Adipose tissue (tissue), 3 donors: Measurements from ENCODE around the gene TOR3A. TPM values are rescaled to one million over a fixed set of nuclear protein-coding genes. Genes with fewer than 3 reads are reported as not detected.

Source experiments
- H3K27ac ChIP-seq: one replicate; pipeline ENCODE4 v1.5.1; 2013; ENCODE audit warnings: low read depth, low read length
- WGBS, 3 donors: extraction: QIAGEN DNeasy Blood & Tissue Kit; methylation state at CpG; one replicate each; pipeline ENCODE4 v1.1.7; 2013; 5-methylcytosine and 5-hydroxymethylcytosine counted together
- polyA plus RNA-seq, 3 donors: library from polyadenylated mRNA; stranded (reverse); fragments of 200-250 nt; gene quantifications; one replicate each; pipeline ENCODE4 v1.2.3, GENCODE V29; 2013
- donor health status: healthy with polysubstance abuse.
- donor health status: Bipolar disorder and iron deficiency.
- donor health status: healthy.

Gene TOR3A
- polyA plus RNA-seq, 3 donors: 12.5 to 31.8 (median 23.7) TPM

DNA sequence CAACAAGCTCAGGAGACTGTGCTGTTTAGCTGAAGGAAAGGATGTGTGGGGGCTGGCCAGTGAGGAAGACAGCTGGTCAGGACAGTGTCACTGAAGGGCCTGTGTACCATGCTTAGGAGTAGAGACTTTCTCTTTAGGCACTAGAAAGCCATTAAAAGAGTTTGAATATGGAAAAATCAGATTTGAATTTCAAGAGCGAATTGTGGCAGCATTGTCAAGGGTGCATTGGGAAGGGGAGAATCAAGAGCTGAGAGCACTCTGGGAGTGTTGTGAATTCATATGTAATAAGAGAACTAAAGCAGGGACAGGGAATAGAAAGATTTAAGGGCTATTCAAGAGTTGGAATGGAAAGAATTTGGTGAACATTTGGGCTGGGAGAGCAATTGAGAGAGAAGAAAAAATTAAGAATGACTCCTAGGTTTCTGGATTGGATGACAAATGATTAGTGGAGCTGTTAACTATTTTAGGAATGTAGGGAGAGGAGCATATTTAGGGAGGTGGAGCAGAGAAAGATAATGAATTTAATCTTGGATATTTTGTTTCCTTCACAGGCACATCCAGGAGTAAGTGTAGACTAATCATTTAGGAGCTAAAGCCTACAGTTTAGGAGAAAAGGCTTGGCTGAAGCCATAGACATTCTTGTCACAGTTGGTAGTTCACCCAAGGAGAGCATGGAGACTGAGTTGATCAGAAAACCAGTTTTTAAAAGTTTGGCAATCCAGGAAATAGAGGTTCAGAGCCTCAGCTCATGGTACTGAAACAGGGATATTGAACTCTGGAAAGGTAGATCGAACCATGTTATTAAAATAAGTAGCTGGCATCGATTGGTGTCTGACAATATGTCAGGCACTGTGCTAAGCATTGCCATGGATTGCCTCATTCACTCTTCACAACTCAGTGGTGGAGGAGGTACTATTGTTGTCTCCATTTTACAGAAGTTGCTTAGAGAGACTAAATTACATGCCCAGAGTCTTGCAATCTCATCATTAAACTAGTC, 23.1 kb upstream of the TOR3A start:
- WGBS, 3 donors: 88 to 94% (median 93%) methylated on average over 3 of the region's 3 CpGs
- no peak overlapping the region for H3K27ac ChIP-seq

DNA sequence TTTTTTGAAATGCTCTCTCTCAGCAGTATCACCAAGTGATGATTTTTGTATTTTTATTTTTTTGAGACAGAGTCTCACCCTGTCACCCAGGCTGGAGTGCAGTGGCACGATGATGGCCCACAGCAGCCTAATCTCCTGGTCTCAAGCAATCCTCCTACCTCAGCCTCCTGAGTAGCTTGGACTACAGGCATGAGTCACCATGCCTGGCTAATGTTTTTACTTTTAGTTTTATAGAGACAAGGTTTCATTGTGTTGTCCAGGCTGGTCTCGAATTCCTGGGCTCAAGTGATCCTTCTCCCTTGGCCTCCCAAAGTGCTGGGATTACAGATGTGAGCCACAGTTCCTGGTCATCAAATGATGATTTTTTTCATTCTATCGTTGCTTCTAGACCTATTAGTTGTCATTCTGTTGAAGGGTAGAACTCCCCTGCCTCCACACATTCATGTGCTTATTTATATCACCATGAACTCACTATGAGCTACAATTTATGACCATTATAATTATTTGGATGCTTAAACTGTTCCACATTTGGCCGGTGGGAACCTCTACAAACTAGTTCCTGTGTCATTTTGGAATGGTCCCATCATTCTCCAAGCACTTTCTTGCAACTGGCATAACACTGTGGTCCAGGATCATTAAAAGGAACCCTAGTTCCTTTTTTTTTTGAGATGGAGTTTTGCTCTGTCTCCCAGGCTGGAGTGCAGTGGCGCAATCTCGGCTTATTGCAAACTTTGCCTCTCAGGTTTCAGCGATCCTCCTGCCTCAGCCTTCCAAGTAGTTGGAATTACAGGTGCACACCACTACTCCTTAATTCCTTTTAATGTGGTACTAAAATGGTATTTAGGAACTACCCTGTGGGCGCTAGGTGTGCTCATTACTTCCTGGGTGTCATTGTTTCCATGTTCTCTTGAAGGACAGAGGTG, 20.2 kb upstream of the TOR3A start:
- H3K27ac ChIP-seq: no peak overlapping the region
- 89 to 96% (median 94%) methylated on average over 8 of the region's 8 CpGs for WGBS, 3 donors

DNA sequence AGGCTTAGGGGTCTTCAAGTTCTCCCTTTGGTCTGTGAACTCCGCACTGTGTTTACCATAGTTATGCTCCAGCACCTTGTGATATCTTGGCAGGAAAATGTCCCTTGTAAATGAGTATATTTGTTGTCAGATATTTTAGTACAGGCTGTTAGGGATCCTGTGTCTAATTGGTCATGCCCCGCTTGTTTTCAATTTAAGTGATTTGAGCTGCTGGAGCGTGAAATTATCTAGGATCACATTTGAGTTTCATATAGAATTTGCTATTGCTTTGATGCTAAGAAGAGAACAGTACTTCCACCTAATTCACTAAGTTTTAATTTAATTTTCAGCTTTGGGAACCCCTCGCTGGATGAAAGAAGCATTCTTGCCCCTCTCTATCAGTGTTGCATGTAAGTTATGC, 15.4 kb upstream of the TOR3A start:
- H3K27ac ChIP-seq: no peak overlapping the region
- WGBS, 3 donors: 94 to 98% (median 95%) methylated on average over 4 of the region's 4 CpGs

DNA sequence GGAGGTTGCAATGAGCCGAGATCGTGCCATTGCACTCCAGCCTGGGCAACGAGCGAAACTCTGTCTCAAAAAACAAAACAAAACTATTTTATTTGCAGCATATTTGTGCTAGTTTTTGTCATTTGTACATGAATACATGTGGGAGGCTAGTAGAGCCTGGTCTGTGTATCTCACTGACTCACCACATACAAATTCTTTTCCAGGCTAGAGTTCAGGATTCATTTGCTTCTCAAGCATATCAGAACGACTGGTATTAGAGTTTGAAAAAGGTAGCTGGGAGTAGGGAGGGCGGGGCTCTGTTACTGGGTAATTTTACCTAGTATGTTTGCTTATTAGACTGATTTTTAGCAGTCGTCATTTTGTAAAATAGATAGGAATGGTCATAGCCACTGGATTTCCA, 4.5 kb upstream of the TOR3A start:
- no peak overlapping the region for H3K27ac ChIP-seq
- 74 to 84% (median 81%) methylated on average over 7 of the region's 7 CpGs for WGBS, 3 donors

DNA sequence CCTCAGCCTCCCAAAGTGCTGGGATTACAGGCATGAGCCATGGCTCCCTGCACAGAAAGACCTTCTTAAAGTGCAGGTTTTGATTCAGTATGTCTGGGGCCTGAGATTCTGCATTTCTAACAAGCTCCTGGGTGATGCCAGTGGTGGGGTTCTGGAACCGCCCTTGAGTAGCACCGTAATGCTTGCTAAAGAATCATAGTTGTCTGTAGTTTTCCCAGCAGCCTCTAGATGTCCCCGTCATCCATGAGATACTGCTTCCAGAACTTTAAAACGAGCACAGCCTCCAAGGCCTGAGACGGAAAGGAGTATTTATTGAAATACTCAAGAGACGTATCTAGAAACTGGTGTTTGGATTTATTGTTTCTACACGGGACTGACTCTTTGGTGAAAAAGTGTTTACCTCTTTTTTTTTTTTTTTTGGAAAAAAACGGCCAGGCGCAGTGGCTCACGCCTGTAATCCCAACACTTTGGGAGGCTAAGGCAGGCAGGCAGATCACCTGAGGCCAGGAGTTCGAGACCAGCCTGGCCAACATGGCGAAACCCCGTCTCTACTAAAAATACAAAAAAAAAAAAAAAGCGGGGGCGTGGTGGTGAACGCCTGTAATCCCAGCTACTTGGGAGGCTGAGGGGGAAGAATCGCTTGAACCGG, 2.6 kb upstream of the TOR3A start:
- no peak overlapping the region for H3K27ac ChIP-seq
- 45 to 53% (median 53%) methylated on average over 17 to 18 of the region's 18 CpGs for WGBS, 3 donors

DNA sequence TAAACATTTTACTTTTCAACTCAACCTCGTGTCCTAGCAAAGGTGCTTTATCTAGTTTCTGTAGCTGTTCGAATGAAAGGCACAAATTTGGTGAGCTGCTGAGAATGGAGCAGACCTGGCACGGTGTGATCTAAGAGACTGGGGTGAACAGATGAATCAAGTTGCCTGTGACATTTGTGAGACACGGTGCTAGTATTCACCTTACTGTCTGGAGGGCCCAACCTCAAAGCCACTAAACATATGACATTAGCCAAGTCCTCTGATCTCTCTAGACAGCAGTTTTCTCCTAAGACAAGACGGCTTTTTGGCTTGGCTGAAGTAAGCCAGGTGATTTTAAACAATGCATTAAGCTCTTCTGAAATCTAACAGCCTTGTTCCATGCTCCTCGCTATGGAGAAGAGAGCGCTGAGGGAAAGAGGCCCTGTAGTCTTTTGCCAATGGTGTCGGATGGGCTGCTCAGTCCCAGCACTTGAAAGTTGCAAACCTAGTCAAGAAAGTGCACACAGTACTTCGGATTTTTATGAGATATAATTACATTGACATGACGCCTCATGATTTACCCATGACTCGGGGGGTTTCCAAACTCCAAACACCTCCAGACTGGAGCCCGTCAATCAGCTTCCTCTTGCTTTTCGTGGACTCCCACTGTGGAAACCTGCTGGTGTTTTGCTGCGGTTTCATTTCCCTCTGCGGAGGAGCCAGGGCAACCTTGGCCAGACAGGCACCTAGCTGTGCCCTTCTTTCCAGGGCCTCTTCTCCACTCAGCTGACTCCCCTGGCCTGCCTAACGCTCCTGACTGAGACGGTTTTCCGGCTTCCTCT, 794 bp upstream of the TOR3A start:
- 26 to 40% (median 36%) methylated on average over 18 of the region's 18 CpGs for WGBS, 3 donors

DNA sequence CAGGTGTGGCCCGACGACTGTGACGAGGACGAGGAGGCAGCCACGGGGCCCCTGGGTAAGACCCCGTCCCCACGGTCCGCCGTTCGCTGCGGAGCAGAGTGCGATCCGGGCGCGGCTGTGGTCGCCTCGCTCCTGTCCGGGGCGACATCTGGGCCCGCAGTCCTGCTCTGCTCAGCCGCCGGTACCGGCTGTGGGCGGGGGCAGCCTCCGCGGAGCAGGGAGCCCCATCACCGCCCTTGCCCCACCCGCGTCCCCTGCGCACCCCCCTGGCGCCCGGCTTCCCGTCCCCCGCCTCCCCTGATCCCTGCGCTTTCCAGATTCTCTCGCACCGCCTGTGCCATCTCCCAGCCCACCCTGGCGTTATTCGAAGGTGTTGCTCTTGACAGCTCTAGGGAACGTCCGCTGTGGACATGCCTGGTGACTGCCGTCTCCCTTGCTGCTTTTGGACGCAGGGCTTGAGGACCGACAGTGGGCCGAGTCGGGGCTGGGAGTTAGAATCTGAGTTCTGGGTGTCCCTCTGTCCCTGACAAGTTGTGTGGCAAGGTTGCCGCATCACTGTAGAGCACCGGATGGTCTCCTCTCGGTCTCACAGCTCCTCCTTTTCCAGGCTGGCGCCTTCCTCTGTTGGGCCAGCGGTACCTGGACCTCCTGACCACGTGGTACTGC, 596 bp downstream of the TOR3A start:
- WGBS, 3 donors: 0 to 1% (median 0%) methylated on average over 38 to 52 of the region's 52 CpGs
- no peak overlapping the region for H3K27ac ChIP-seq

More for the DNA sequence above, 794 bp upstream of the TOR3A start:
- no peak overlapping the region for H3K27ac ChIP-seq

DNA sequence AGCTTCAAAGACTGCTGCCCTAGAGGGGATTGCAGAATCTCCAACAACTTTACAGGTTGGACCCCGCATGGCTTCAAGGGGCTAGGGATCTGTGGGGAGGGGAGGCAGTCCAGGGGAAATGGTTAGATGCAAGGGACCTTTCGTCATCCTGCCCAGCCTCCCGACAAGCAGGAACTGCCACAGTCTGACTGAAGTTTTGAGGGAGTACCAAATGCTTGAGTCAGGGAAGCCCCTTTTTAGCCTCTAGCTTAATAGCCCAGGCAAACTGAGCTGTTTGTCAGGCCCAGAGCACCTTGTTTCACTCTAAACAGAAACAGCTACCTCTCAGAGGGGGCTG, 1.1 kb downstream of the TOR3A start:
- WGBS, 3 donors: 2 to 5% (median 5%) methylated on average over 3 of the region's 3 CpGs
- H3K27ac ChIP-seq: no peak overlapping the region

DNA sequence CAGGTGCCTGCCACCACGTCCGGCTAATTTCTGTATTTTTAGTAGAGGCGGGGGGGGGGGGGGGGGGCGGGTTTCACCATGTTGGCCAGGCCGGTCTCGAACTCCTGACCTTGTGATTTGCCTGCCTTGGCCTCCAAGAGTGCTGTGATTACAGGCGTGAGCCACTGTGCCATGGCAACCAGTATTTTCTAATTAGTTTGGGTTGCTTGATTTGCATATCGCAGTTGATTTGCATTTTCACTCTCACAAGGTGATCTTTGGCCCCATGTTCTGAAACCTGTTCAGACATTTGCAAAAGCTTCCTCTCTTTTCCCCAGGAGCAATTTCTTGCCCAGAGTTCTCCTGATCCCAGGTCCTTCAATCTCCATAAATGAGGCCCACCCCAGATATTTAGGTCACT, 1.7 kb downstream of the TOR3A start:
- 64 to 91% (median 87%) methylated on average over 6 to 8 of the region's 8 CpGs for WGBS, 3 donors
- no peak overlapping the region for H3K27ac ChIP-seq

DNA sequence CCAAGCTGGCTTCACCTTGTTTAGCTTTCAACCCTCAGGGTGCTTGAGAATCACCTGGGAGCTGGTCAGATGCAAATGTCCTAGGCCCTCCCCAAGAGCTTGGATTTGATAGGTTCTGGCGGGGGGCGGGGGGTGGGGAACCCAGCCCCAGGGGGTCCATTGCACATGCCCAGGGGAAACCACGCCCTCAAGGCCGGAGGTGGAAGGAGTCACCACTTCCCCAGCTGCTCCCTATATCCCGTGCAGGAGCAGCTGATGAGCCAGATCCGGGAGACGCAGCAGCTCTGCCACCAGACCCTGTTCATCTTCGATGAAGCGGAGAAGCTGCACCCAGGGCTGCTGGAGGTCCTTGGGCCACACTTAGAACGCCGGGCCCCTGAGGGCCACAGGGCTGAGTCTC, 5.8 kb downstream of the TOR3A start:
- no peak overlapping the region for H3K27ac ChIP-seq
- WGBS, 3 donors: 61 to 74% (median 72%) methylated on average over 11 of the region's 11 CpGs

DNA sequence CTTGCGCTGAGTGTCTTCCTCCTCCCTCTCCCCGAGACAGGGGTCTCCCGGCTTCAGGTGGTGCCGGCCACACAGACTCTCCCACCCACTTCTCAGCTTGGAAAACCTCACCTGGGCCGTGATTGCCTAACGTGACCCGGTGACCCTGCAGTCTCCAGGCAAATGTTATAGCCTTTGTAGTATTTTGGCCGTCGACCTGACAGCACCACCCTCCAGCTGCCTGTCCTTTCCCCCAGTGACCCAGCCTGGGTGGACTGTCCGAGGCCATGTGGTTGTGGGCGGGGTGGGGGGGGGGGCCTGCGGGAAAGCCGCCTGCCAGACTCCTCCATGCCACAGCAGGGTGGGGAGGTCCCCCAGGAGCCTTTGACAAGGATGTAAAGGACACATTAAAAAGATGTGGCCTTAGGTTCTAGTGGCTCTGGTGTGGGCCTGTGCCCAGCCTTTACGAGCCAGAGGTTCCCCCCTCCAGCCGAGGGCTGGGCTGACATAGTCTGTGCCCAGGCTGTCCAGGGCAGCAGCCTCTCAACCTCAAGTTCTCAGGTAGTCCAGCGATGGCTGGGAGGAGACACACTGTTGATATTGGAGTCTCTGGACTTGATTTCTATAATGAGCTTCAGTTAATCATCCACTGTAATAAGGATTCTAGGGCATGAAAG, 8.1 kb downstream of the TOR3A start:
- WGBS, 3 donors: 51 to 79% (median 70%) methylated on average over 14 to 16 of the region's 16 CpGs
- no peak overlapping the region for H3K27ac ChIP-seq

DNA sequence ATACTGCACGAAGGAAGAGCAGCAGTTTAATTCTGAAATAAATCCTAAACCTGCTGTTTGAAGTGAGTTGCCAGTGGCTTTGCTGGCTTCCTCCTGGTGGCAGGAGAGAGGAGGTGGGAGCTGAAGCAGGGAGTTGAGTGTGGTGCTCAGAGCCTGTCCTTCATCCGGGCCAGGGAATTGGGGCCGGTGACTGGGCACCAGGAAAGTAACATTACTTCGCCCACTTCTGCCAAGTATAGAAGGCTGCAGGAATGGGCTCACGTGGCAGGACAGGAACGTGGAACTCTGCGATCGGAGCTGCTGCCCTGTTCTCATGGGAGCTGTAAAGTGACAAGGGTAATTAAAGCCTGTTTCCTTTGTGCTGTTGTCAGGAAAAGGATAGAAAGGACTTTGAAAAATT, 8.7 kb downstream of the TOR3A start:
- 53 to 71% (median 65%) methylated on average over 8 of the region's 8 CpGs for WGBS, 3 donors
- H3K27ac ChIP-seq: no peak overlapping the region

DNA sequence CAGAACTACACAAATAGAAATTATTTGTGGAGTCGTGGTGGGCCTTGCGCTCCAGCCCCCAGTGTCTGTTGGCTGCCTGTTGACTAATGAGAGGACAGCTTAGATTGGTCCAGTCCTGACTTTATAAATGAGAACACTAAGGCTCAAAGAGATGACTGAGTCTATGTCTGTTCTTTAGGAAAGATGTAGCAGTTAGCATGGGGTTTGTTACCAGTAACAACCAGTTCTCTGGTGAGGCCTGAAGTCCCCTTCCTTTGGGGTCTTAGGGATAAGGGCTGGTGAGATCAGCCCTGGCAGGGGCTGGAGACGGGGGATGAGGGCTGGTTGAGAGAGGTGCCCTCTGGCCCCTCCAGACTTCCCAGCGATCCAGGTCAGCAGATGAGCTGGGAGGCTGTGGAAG, 9.1 kb downstream of the TOR3A start:
- H3K27ac ChIP-seq: no peak overlapping the region
- 79 to 87% (median 83%) methylated on average over 4 of the region's 4 CpGs for WGBS, 3 donors

DNA sequence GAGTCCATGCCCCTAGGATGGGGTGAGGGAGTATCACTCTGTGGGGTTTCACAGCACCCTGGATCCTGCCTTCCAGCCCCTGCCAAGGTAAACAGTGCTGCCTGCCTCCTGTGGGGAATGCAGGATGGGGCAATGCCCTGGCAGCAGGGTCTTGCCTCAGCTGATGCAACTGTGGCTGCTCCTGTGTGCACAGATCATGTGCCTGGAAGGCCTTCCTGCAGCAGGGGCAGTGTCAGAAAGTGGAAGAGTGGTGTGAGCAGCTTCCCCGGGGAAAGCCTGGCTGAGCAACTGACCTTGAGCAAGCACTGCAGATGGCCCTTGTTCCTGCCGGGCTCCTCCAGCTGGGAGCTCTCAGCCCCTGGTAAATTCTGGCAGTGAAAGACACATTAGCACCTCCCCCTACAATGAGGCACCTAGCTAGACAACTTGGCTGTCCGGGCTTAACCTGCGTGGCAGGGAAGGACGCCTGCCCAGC, 9.9 kb downstream of the TOR3A start:
- no peak overlapping the region for H3K27ac ChIP-seq
- WGBS, 3 donors: 12 to 42% (median 23%) methylated on average over 5 of the region's 5 CpGs

DNA sequence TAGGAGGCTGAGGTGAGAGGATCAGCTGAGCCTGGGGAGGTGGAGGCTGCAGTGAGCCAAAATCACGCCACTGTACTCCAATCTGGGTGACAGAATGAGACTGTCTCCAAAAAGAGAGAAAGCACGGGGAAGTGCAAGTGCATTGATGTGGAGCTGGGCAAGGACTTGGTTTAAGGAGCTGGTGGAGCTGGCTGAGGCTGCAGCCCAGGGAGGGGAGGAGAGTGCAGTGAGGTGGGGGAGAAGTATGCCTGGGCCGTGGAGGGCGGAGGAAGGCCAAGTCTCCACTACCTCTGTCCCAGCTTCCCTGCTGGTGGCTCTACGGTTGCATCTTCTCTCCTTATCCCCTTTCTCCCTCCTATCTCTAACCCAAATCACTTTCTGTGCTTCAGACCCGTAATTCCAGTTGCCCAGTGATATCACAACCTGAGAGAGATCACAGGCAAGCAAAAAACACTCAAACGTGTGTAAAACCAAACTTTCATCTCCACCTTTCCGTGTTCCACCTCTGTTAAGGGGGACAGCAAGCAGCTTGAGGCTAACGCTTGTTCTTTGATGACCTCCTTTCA, 11.1 kb downstream of the TOR3A start:
- no peak overlapping the region for H3K27ac ChIP-seq
- WGBS, 3 donors: 88 to 90% (median 89%) methylated on average over 9 of the region's 9 CpGs

DNA sequence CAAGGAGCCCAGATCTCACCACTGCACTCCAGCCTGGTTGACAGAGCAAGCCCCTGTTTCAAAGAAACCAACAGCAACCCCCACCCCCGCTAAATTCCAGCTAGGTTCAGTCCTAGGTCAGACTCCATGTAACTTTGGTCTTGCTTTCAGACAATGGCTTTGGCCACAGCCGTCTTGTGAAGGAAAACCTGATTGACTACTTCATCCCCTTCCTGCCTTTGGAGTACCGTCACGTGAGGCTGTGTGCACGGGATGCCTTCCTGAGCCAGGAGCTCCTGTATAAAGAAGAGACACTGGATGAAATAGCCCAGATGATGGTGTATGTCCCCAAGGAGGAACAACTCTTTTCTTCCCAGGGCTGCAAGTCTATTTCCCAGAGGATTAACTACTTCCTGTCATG, 12.9 kb downstream of the TOR3A start:
- no peak overlapping the region for H3K27ac ChIP-seq
- WGBS, 3 donors: 66 to 79% (median 78%) methylated on average over 5 of the region's 5 CpGs

DNA sequence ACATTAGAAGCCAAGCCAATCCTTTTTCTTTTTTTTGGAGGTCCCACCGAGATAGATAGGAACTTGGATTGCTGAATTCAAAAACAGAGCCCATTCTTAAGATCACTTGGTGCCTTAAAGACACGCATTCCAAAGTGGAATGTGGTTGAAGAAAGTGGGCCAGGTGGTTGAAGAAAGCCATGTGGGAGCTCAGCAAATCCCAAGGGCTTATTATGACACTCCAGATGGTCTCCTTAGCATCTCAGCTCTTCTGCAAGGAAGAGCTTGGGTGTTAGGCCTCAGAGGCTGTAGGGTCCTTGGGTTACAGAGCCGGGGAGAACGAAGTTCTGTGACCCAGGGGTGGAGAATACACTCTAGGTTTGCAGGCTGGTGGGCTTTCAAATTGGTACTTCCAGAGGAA, 13.5 kb downstream of the TOR3A start:
- H3K27ac ChIP-seq: no peak overlapping the region
- WGBS, 3 donors: 85 to 91% (median 91%) methylated on average over 4 of the region's 4 CpGs
